ENCODE measurements around the gene LHFPL2.
"Not testable (repeated sequence)": the region's sequence is repeated elsewhere in the genome, so short reads cannot be mapped to it uniquely, and the experiment has no call there.

The LHFPL2 gene, protein sequence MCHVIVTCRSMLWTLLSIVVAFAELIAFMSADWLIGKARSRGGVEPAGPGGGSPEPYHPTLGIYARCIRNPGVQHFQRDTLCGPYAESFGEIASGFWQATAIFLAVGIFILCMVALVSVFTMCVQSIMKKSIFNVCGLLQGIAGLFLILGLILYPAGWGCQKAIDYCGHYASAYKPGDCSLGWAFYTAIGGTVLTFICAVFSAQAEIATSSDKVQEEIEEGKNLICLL

GRCh38 chr5:78648359-78649210 is at the start of gene LHFPL2:
LHFPL2 (minus strand) TSS chr5:78648772; CDS start chr5:78510213, 138,559 bp downstream.
- DNase-seq (ENCODE audit: low spot score) = peak; percentile 86
- peak within 1 kb of the TSS; percentile 94 to 95 for H3K27ac ChIP-seq
- TF ChIP-seq, protein P1, sequence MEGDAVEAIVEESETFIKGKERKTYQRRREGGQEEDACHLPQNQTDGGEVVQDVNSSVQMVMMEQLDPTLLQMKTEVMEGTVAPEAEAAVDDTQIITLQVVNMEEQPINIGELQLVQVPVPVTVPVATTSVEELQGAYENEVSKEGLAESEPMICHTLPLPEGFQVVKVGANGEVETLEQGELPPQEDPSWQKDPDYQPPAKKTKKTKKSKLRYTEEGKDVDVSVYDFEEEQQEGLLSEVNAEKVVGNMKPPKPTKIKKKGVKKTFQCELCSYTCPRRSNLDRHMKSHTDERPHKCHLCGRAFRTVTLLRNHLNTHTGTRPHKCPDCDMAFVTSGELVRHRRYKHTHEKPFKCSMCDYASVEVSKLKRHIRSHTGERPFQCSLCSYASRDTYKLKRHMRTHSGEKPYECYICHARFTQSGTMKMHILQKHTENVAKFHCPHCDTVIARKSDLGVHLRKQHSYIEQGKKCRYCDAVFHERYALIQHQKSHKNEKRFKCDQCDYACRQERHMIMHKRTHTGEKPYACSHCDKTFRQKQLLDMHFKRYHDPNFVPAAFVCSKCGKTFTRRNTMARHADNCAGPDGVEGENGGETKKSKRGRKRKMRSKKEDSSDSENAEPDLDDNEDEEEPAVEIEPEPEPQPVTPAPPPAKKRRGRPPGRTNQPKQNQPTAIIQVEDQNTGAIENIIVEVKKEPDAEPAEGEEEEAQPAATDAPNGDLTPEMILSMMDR (IDR thresholded peaks at IDR 0.05) = no peak
- peak within 1 kb of the TSS; percentile 82 for H3K4me3 ChIP-seq

- Histone ChIP-seq H3K27ac (no peak overlapping the region), H3K4me3 (no peak overlapping the region)
- TF ChIP-seq, protein P1 (IDR thresholded peaks at IDR 0.05) = no peak
- DNase-seq (ENCODE audit: low spot score) = no peak
Measured at GRCh38 chr5:78696637-78697036, 48.1 kb upstream of the LHFPL2 start.

DNA sequence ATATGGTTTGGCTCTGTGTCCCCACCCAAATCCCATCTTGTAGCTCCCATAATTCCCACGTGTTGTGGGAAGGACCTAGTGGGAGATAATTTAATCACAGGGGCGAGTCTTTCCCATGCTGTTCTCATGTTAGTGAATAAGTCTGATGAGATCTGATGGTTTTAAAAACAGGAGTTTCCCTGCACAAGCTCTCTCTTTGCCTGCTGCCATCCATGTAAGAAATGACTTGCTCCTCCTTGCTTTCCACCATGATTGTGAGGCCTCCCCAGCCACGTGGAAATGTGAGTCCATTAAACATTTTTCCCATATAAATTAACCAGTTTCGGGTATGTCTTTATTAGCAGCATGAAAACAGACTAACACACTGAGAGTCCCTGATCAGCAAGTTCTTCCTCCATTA is 47.5 kb upstream of the LHFPL2 start:
- not testable (repeated sequence) for DNase-seq (ENCODE audit: low spot score); H3K4me3 ChIP-seq; H3K27ac ChIP-seq

GRCh38 chr5:78693339-78693738 is 44.8 kb upstream of the LHFPL2 start:
- TF ChIP-seq, protein P1 (IDR thresholded peaks at IDR 0.05) = no peak
- no peak overlapping the region for H3K4me3 ChIP-seq
- H3K27ac ChIP-seq = no peak overlapping the region
- no peak for DNase-seq (ENCODE audit: low spot score)

GRCh38 chr5:78691084-78691960 is 42.8 kb upstream of the LHFPL2 start:
- DNase-seq (ENCODE audit: low spot score) = no peak
- Histone ChIP-seq H3K4me3 (no peak overlapping the region), H3K27ac (peak overlapping the region in 1 of 2 donors; percentile 48)
- TF ChIP-seq, protein P1 (IDR thresholded peaks at IDR 0.05) = no peak

DNA sequence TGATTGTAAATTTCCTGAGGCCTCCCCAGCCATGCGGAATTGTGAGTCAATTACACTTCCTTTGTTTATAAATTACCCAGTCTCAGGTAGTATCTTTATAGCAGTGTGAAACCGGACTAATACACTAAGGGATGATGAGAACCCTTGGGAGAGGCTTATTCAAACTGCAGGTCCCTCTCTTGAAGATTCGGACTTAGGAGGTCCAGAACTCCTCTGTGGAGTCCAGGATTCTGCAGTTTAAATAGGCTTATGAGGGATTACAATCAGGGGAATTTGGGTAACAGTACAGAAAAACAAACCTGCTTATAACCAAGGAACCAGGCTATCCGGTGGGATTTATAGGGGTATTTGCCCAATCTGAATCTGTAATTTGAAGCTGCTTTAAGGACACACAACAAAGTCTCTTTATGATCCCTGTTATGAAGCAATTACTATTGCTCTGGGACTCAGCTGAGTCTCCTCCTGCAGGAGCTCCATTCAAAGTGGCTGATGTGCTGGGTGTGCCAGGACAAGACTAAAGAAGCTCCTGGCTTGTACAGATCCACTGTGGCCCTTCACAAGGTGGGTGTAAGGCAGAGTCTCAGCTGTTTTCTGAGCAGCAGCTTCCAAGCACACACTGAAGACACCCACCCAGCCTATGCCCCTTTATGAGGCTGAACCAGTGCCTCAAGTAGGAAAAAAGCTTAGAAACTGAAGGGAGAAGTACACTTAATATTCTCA is 41.8 kb upstream of the LHFPL2 start:
- no peak overlapping the region for H3K4me3 ChIP-seq
- no peak for DNase-seq (ENCODE audit: low spot score)
- TF ChIP-seq, protein P1 (IDR thresholded peaks at IDR 0.05) = no peak
- H3K27ac ChIP-seq = peak overlapping the region in 1 of 2 donors; percentile 48

All from coronary artery (tissue), 2 donors.